Measurements from ENCODE around the gene KCNJ12. TPM values are rescaled to one million over a fixed set of nuclear protein-coding genes. Genes with fewer than 3 reads are reported as not detected.

KCNJ12 gene
- polyA plus RNA-seq, 5 donors = 2.6 to 6.0 (median 3.6) TPM

DNA sequence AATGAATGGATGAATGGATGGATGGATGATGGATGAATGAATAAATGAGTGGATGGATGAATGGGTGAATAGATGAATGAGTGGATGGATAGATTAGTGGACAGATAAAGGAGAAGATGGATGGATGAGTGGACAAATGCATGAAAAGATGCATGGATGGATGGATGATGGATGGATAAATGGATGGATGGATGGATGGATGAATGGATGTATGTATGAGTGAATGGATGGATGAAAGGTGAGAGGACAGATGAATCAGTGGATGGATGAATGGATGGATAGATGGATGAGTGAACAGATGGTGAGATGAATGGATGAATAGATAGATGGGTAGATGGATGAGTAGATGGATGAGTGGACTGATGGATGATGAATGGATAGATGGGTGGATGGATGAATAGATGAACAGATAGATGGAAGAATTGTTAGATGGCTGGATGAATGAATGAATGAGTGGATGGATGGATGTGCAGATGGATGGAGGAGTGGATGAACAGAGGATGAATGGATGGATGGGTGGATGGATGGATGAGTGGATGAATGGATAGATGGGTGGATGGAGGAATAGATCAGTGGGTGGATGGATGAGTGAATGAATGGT is 13.7 kb upstream of the KCNJ12 start:
- DNase-seq = no peak

DNA sequence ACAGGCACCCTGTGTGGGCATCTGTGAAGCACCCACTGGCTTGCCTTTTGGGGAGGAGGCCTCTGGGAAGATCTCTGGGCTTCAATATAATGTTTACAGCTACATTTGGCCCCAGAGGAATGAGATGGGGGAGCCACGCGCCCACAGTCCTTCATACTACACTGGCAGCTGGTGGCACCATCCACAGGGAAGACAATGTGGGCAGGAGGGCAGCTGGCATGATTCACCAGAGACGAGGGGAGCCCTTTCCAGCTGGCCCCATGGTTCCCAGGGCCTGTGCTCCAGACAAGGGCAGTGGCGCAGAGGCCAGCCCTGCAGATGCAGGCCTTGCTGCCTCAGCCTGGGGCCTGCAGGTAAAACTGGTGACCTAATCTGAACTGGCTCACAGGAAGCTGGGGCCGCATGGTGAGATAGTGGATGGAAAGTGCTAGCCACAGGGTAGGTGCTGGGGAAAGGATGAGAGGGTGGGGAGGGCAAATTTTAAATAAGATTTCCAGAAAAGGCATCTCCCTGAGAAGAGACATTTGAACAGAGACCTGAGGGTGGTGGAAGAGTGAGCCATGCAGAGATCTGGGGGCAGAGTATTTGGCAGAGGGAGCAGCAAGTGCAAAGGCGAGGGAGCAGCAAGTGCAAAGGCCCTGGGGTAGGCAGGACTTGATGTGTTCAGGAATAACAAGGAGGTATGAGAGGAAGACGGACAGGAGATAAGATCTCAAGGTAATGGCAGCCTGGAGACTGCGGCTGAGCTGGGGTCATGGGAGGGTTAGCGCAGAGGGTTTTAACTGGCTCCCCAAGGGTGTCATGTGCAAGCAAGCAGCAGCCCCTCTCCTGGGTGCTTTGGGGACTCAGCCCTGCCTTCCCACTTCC is 12.1 kb upstream of the KCNJ12 start:
- no peak for DNase-seq

DNA sequence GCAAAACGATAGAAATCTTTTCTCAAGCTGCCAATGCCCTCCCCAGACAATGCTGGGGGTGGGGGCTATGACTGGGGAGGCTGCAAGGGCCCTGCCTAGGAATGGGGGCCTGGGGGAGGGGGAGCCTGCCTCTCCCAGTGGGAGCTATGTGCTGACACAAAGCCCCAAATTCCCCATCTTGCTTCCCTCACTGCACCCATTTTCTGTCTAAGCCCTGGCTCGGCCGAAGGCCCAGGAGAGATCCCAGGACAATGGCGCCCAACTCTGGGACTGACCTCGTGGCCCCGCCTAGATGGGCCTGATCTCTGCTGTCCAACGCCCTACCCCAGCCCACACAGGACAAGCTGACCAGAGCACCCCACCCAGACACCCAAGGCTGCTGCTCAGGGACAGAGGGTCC is 11.1 kb upstream of the KCNJ12 start:
- DNase-seq = no peak

DNA sequence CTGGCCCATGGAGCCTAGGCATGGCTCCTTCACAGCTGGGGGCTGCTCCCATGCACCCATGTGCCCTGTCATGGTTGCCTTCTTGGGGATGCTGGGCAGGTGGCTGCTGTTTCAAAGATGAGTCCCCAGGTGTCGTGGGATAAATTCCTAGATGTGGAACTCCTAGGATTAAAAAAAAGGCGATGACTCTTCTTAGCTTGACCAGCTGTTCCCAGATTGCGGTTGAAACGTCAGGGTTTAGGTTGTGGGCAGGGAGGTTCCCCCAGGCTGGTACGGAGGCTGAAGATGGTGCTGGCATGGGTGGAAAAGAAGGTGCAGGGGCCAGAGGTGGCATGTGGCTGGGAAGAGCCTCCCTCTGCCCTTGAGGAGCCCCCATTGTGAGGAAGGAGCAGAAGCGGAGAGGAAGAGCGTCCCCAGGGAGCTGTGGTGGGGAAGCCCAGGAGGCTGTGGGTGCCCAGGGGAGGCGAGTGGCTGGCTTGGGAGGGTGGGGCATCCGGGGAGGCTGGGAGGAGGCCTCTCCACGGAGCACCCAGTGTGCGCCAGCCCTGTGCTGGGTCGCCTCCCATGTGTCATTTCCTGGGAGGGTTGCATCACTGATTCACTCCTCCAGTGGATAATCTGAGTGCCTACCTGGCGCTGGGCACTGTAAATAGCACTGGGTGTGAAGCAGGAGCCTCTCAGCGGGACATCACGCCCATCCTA is 7.5 kb upstream of the KCNJ12 start:
- no peak for DNase-seq

DNA sequence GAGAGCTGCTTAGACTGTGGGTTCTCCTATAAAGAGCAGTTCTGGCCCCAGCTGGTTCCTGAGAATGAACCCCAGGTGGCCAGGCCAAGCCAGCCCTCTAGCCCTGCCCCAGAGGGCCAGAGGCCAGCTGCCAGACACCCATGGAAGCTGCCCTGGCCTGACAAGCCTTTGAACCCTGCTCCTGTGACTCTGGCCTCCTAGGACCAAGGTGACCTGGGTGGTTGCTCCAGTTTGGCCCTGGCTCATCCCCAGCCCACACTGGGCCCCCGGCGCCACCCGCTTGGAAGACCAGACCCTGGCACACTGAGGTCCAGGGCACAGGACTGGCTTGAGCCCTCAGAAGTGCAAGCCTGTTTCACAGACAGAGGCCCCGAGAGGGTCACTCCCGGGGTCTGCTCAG is 6.8 kb upstream of the KCNJ12 start:
- no peak for DNase-seq

DNA sequence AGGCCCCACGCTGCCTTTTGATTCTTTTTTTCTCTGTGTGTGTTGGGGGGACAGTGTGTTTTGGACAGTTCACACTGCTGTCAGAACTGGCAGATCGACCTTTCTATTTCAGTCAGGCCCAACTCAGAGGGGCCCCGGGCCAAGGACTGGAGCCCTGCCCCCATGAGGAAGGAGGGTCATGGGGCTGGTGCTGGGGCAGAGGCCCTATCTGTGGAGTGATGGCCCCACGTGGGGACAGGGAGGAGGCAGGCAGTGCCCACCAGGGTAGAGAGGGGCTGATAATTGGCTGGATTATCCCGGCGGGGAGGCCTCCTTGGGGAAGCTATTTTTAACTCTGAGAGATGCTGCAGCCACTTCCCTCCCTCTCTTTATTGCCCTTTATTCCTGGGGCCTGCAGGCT is 5.7 kb upstream of the KCNJ12 start:
- peak; percentile 64 to 65 for DNase-seq

DNA sequence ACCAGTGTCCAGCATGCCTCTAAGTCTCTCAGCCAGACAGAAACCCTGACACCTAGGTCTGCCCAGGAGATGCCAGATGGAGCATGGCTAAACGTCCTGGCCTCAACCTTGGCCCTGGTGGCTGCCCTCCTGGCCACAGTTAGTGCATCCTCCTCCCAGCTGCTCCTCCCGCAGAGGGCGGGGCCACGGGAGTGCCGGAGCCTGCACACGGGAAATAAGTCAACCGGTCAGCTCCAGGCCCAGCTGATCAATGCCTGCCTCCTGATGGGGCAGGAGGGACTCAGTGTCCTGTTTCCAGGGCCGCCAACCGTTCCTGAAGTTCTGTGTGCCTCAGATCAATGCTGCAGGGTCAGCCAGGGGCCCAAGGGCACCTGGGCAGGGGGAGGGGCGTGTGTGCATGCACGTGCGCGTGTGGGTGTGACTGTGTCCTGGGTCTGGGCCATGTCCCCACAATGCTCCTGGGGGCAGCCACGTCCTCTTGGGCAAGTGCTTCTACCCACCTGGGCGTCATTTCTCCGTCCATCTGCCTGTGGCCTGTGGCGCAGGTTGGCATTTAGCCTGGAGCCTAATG is 4.6 kb upstream of the KCNJ12 start:
- DNase-seq = no peak

DNA sequence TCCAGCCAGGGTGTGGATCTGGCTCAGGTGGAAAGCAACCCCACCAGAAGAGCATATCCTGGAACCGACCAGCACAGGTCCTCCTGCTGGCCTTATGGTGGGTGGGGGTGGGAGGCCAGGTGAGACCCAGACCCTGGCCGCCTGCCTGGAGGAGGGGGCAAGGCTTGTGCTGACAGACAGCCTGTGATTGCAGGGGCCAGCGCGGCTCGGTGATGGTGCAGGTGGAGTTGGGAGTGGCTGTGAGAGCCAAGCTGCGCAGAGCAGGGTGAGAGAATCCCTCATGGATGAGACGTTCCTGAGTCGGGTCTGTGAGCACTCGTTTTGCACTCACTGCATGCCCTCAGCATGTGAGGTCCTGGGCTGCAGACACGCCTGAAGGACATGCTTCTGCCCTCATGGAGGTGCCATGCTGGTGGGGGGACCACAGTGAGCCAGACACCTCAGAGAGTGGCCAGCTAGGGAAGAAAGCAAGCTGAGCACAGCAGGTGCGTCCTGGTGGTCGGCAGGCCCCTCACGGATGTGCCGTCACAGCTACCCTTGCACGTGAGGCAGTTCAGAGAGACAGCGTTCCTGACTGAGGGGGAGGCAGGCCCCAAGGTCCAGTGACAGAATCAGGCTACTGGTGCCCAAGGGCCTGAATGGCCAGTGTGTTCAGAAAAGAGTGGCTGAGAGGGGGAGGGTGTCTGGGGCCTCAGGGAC is 3.8 kb upstream of the KCNJ12 start:
- DNase-seq = no peak

DNA sequence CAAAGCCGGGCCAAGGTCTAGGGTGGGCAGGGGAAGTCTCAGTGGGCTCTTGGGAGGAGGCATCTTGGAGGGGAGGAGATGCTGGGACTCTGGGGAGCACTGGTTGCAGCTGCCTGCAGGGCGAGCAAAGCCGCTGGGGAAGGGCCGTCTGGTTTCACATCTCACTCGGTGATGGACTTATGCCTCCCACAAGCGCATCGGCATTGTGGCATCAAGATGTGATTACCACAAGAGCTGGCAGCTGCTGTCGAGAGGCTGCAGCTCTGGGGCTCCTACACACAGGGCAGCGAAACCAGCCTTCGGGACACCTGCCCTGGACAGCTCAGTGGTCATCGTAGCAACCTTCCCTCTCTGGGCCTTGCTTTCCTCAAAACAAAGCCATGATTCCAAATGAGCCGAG is 3.1 kb upstream of the KCNJ12 start:
- no peak for DNase-seq

DNA sequence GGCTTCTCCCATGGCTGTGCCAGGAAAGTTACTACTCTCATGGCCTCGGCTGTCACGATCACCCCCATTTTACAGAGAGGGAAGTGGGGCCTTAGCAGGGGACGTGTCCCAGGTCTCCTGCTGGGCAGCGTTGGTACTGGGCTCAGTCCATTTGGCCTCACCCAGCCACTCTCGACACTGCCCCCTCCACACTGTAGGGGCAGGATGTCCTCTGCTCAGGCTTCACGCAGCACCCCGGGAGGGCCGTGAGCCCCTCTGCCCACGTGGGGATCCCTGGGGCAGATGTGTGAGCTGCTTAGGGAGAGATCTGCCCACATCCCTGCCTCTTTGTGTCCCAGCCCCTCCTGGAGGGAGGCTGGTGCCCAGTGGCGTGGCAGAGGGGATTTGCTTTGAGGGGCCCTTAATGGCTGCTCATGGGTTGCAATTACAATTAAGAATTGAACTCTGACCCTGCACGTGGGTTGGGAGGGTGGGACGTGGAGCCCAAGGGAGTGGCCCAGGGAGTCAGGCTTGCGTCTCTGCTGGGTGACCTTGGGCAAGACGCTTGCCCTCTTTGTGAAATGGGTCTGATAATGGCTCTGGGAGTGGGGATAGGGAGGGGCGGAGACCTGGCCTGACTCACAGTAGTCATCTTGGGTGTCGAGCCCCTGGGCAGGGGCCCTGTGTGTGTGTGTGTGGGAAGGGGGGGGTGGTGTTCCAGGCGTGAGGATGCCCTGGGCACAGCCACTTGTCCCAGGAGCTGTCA is 2.3 kb upstream of the KCNJ12 start:
- no peak for DNase-seq

DNA sequence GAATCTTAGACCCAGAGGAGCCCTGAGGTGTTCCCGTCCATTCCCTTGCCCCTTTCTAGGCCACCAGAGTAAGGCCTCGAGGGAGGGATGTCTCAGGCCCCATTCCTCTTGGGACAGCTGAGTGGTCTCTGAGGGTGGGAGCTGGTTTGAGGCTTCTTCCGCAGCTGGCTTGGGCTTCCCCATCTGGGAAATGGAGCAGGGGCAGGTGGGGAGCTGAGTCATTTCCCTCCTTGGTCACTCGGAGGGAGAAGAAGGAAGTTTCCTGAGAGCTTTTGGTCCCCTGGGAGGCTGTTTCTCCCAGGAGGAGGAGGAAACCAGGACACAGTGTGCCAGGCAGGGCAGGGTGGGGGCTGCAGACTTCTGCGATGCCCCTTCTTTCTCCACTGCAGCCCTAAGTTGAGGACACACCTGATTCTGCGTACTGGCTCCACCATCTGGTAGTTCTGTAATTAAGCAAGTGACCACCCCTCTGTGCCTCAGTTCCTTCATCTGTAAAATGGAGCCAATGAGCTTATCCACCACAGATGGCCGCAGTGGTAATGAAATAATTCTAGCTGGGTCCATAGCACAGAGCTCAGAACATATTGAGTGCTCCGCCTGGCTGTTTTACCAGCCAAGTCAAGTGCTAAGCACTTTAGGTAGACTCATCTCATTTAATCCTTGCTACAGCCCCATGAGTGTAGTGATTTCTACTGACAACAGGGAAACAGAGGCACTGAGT is 1.6 kb upstream of the KCNJ12 start:
- no peak for DNase-seq

DNA sequence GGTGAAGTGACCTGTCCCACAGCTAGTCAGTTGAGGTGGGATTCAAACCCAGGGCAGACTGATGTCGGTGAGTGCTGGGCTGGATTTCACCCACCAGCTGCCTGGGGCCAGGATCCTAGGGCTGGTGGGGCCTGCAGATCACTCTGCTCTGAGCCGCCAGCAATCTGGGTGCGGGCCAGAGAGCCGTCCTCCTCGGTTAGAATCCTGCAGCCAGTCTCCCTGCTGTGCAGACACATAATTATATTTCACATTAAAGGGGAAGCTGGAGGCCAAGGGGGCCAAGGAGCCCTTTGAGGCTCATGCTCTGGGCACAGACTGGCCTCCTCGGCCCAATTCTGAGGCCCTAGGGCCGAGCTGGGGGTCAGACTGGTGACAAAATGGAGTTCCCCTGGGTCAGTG is 996 bp upstream of the KCNJ12 start:
- no peak for DNase-seq

DNA sequence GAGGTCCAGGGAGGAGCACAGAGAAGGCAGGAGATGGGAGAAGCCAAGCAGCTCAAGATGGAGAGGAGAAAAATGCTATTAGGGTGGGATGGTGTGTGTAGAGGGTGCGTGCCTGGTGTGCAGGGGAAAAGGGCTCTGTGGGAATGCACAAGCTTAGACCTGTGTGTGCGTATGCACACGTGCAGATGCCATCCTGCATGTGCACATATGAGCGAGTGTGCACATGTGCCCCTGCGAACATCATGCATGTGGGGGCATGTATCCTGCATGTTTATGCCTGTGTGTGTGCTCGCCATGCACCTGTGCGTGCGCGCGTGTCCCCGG is 438 bp upstream of the KCNJ12 start:
- DNase-seq = peak in 1 of 2 donors; percentile 32

DNA sequence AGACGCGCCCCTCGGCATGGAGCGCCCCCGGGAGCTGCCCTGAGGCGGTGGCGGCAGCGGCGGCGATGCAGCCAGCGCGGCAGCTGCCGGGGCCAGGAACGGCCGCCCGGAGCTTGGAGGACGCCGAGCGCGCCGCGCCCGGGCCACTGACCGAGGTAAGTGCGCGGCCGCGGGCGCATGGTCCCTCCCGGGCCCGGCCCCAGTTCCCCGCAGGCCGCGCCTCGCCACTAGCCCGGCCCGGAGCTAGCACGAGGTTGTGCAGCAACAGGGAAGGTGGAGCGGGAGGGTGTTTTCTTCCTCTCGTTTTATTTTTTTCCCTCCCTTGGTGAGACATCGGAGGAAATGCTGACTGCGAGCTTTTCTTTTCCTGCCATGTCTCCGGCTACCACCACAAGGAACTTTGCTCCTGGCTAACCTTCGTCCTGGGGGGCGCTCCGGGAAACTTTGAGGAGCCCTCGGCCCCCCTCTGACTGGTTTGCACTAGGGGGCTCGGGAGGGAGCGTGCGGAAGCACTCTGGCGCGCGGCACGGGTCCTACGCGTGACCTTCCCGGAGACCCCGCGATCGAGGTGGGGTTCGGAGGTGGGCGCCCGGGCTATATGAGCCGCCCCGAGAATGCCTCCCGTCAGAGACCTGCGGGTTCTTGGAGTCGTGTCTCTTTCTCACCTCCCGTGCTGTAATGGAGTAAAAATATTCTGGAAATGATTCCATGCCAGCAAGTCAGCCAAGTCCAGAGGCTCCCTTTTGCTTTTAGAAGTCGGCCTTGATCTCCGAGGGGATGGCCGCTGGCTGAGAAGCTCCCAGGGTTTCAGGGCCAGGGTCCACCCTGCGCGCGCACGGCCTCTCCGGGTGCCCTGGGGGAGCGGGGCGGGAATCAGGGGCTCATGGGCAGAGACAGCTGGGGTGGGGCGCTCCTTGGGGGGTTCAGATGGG is 868 bp downstream of the KCNJ12 start:
- peak in 1 of 2 donors; percentile 14 for DNase-seq

DNA sequence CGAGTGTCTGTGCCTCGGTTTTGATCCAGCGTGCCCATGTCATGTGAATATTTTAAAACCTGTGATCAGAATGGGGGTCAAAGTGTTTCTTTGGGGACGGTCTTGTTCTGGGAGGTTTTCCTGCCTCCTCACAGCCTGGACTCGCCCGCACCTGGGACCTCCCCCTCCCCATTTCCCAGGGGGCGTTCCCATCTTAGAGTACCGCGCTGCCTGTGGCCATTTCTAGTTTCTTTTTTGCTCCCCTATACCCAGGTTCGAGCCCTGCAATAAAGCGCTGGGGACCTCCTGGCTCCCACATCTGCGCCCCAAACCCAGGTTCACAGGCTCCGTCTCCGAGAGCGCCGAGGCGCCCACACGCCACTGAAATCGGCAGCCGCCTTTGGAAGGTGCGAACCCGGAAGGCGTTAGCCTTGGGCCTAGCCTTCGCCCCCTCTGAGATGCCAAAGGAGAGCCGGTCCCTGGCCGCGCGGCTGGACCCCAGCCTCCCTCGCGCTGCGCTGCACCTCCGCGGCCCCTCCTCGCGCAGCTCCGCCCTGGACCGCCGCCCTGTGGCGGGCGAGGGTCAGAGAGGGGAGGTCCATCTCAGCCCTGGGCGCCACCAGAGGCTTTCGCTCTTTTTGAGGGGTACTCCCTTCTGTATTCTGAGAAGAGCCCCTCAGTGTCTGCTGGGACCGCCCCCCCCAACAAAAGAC is 1.7 kb downstream of the KCNJ12 start:
- no peak for DNase-seq

DNA sequence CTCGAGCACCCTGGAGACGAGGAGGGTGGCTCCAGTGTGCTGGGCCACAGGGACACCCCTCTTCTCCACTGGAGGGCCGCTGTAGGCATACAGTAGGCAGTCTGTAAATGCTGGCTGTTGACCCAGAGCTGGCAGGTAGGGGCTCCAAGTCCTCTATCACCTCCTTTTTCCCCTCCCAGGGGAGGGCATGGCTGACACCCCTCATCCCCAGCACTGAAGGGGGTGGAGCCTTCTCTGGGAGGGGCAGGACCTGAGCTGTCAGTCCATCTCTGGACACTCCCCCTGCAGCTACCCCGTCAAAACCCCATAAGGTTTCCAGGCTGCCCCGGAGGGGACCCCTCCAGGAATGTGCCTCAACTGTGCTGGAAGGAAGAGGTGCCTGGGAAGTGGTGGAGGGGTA is 2.4 kb downstream of the KCNJ12 start:
- DNase-seq = no peak

DNA sequence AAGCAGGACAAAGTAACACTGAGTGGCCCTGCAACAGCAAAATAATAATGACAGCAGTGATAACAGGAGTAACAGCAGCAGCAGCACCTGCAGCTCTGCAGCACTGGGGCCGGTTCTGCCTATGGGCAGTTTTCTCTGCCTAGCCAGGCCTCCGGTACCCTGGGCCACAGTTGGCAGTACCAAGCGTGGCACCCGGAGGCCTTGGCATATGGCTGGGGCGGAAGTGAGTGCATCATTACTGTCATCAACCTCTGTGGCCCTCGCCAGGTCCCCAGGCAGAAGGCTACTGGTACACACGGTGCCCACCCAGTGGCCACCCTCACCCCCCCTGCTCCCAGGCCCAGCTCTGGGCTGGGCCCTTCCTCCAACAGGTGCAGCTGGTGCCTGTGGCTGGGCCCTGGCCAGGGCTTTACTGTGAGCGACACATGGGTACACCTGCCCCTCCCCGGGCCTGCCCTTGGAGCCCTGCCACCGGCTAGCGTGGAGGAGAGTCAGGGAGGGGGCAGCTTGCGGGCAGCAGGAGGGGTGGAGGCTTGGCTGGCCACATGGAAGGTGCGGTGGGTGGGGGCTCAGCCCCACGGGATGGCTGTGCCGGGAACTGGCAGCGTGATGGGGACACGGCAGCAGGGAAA is 3.0 kb downstream of the KCNJ12 start:
- no peak for DNase-seq

DNA sequence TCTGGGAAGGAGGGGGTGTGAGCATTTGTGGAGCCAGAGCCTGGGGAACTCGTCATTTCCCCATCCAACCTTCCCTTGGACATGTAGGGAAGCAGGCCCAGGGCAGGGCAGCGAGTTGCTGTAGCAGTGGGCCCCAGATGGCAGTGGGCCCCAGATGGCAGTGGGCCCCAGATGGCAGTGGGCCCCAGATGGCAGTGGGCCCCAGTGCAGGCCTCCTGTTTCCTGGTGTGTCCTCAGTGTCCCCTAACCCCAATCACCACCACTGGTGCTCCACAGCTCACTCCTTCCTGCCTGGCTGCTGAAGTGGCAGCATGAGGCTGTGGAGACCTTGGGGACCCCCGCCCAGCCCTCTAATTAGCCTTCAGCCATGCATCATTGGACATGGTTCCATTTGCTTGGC is 4.5 kb downstream of the KCNJ12 start:
- DNase-seq = no peak

Measured in right lung (tissue), 5 donors.